Measurements from ENCODE around the gene TP73. TPM values are rescaled to one million over a fixed set of nuclear protein-coding genes. Genes with fewer than 3 reads are reported as not detected.
A peak's percentile ranks its signal among the peaks of the same experiment; 100 is the strongest.

Gene TP73
- total and polyA plus RNA-seq, 2 donors from 2014 or later: 0.54 TPM; not detected in 1

GRCh38 chr1:3638027-3638426 is 14.3 kb upstream of the TP73 start:
- Histone ChIP-seq H3K4me3 (ENCODE audit: low read length in 3 of 3) (no peak overlapping the region), H3K9ac (ENCODE audit: low read length in 3 of 3) (no peak overlapping the region), H3K36me3 (ENCODE audit: control insufficient read depth in 2 of 3, insufficient read depth in 3 of 3, low read length in 3 of 3) (peaks cover 0 to 35% (median 21%) of the 10 kb centered on the region in 3 donors), H3K27me3 (ENCODE audit: control insufficient read depth, insufficient read depth, low read length) (no peaks in the 10 kb centered on the region), H3K4me1 (ENCODE audit: control insufficient read depth in 2 of 3, insufficient read depth in 2 of 3, low read depth in 1 of 3, low read length in 3 of 3) (no peaks in the 10 kb centered on the region), H3K9me3 (ENCODE audit: control insufficient read depth in 2 of 3, insufficient read depth in 1 of 3, low read length in 3 of 3) (no peaks in the 10 kb centered on the region), H3K27ac (ENCODE audit: low read depth in 2 of 2, low read length in 2 of 2) (no peak overlapping the region)
- intact Hi-C loops (cut with DNase I): no loop called here
- no peak for FAIRE-seq
- DNase-seq: peak in 1 of 5 donors; percentile 35
- TF ChIP-seq, protein P1, sequence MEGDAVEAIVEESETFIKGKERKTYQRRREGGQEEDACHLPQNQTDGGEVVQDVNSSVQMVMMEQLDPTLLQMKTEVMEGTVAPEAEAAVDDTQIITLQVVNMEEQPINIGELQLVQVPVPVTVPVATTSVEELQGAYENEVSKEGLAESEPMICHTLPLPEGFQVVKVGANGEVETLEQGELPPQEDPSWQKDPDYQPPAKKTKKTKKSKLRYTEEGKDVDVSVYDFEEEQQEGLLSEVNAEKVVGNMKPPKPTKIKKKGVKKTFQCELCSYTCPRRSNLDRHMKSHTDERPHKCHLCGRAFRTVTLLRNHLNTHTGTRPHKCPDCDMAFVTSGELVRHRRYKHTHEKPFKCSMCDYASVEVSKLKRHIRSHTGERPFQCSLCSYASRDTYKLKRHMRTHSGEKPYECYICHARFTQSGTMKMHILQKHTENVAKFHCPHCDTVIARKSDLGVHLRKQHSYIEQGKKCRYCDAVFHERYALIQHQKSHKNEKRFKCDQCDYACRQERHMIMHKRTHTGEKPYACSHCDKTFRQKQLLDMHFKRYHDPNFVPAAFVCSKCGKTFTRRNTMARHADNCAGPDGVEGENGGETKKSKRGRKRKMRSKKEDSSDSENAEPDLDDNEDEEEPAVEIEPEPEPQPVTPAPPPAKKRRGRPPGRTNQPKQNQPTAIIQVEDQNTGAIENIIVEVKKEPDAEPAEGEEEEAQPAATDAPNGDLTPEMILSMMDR (IDR thresholded peaks at IDR 0.05; ENCODE audit: borderline replicate concordance, extremely low read depth, insufficient read depth): no peak

- no peak overlapping the region for H3K9ac ChIP-seq (ENCODE audit: low read length in 3 of 3)
- intact Hi-C loops (cut with DNase I): no loop called here
- DNase-seq: no peak
- H3K27me3 ChIP-seq (ENCODE audit: control insufficient read depth, insufficient read depth, low read length): no peaks in the 10 kb centered on the region
- no peak for FAIRE-seq
- no peak overlapping the region for H3K4me3 ChIP-seq (ENCODE audit: low read length in 3 of 3)
- H3K27ac ChIP-seq (ENCODE audit: low read depth in 2 of 2, low read length in 2 of 2): no peak overlapping the region
- TF ChIP-seq, protein P1 (IDR thresholded peaks at IDR 0.05; ENCODE audit: borderline replicate concordance, extremely low read depth, insufficient read depth): no peak
- no peaks in the 10 kb centered on the region for H3K4me1 ChIP-seq (ENCODE audit: control insufficient read depth in 2 of 3, insufficient read depth in 2 of 3, low read depth in 1 of 3, low read length in 3 of 3)
- H3K36me3 ChIP-seq (ENCODE audit: control insufficient read depth in 2 of 3, insufficient read depth in 3 of 3, low read length in 3 of 3): peaks cover 0 to 35% (median 22%) of the 10 kb centered on the region in 3 donors
- no peaks in the 10 kb centered on the region for H3K9me3 ChIP-seq (ENCODE audit: control insufficient read depth in 2 of 3, insufficient read depth in 1 of 3, low read length in 3 of 3)
Observed at GRCh38 chr1:3638676-3639075, 13.6 kb upstream of the TP73 start.

- Histone ChIP-seq H3K27ac (ENCODE audit: low read depth in 2 of 2, low read length in 2 of 2) (no peak overlapping the region), H3K27me3 (ENCODE audit: control insufficient read depth, insufficient read depth, low read length) (no peaks in the 10 kb centered on the region), H3K9ac (ENCODE audit: low read length in 3 of 3) (no peak overlapping the region), H3K4me3 (ENCODE audit: low read length in 3 of 3) (no peak overlapping the region), H3K36me3 (ENCODE audit: control insufficient read depth in 2 of 3, insufficient read depth in 3 of 3, low read length in 3 of 3) (peaks cover 0 to 34% (median 22%) of the 10 kb centered on the region in 3 donors), H3K9me3 (ENCODE audit: control insufficient read depth in 2 of 3, insufficient read depth in 1 of 3, low read length in 3 of 3) (no peaks in the 10 kb centered on the region), H3K4me1 (ENCODE audit: control insufficient read depth in 2 of 3, insufficient read depth in 2 of 3, low read depth in 1 of 3, low read length in 3 of 3) (no peaks in the 10 kb centered on the region)
- TF ChIP-seq, protein P1 (IDR thresholded peaks at IDR 0.05; ENCODE audit: borderline replicate concordance, extremely low read depth, insufficient read depth): no peak
- no peak for FAIRE-seq
- intact Hi-C loops (cut with DNase I): no loop called here
- peak in 1 of 5 donors; percentile 74 for DNase-seq
Observed at GRCh38 chr1:3639397-3639911, 12.9 kb upstream of the TP73 start.

Data from kidney (tissue), 14 donors.